Bronchial epithelial cell (primary cell): ENCODE data around the gene RBM33. TPM values are rescaled to one million over a fixed set of nuclear protein-coding genes. Genes with fewer than 3 reads are reported as not detected.

Experiments used
- DNase-seq: peaks from one replicate; pipeline ENCODE4 v3.0.0-alpha.2; 2010; ENCODE audit warnings: low read depth
- FAIRE-seq: peaks from 2 replicates; lab custom pipeline; 2011; peaks lifted over from hg19 to GRCh38; lab: Jason Lieb, UNC
- H3K27me3 ChIP-seq: 2 replicates; pipeline ENCODE4 v1.5.1; 2011; ENCODE audit warnings: low read length; ENCODE audit not compliant: control insufficient read depth, insufficient read depth
- H3K36me3 ChIP-seq: 2 replicates; pipeline ENCODE4 v1.5.1; 2011; ENCODE audit warnings: low read length; ENCODE audit not compliant: control insufficient read depth, insufficient read depth
- H3K4me3 ChIP-seq: 2 replicates; pipeline ENCODE4 v1.5.1; 2011; ENCODE audit warnings: mild to moderate bottlenecking, low read depth, low read length, control low read depth
- CTCF ChIP-seq: IDR thresholded peaks from 2 replicates; pipeline ENCODE4 v1.5.1; 2011; ENCODE audit warnings: mild to moderate bottlenecking, moderate library complexity, low read length, control low read depth, inconsistent platforms; ENCODE audit not compliant: insufficient read depth, severe bottlenecking
- total RNA-seq: library from RNA; depleted of rRNA; stranded (reverse); fragments of >200 nt; gene quantifications from 2 replicates; pipeline ENCODE4 v1.2.1, GENCODE V29; 2014

The RBM33 gene
- total RNA-seq, 1 donor from 2014 or later = 17.1 TPM

GRCh38 chr7:155705623-155706360 lies 61.3 kb downstream of the RBM33 start:
- TF ChIP-seq CTCF = no peak
- H3K36me3 ChIP-seq = peaks cover 18% of the 10 kb centered on the region
- DNase-seq (no peak), FAIRE-seq (no peak)
- H3K4me3 ChIP-seq = no peak overlapping the region
- no peaks in the 10 kb centered on the region for H3K27me3 ChIP-seq

- Histone ChIP-seq H3K27me3 (no peaks in the 10 kb centered on the region), H3K36me3 (peaks cover 21% of the 10 kb centered on the region), H3K4me3 (no peak overlapping the region)
- DNase-seq (no peak), FAIRE-seq (no peak)
- TF ChIP-seq CTCF = no peak
Observed at GRCh38 chr7:155706376-155706775, 61.9 kb downstream of the RBM33 start.

- peaks cover 27% of the 10 kb centered on the region for H3K36me3 ChIP-seq
Observed at GRCh38 chr7:155709453-155709852, 65.0 kb downstream of the RBM33 start.

GRCh38 chr7:155710031-155710430 lies 65.6 kb downstream of the RBM33 start:
- TF ChIP-seq CTCF = no peak
- DNase-seq (no peak), FAIRE-seq (no peak)
- Histone ChIP-seq H3K27me3 (no peaks in the 10 kb centered on the region), H3K4me3 (no peak overlapping the region), H3K36me3 (peaks cover 27% of the 10 kb centered on the region)

More at GRCh38 chr7:155709453-155709852, 65.0 kb downstream of the RBM33 start:
- TF ChIP-seq CTCF = no peak
- Histone ChIP-seq H3K27me3 (no peaks in the 10 kb centered on the region), H3K4me3 (no peak overlapping the region)
- no peak for FAIRE-seq
- DNase-seq = no peak

GRCh38 chr7:155710530-155710929 lies 66.1 kb downstream of the RBM33 start:
- H3K4me3 ChIP-seq = no peak overlapping the region
- no peak for TF ChIP-seq CTCF
- DNase-seq (no peak), FAIRE-seq (no peak)
- H3K36me3 ChIP-seq = peaks cover 30% of the 10 kb centered on the region
- H3K27me3 ChIP-seq = no peaks in the 10 kb centered on the region

- no peak overlapping the region for H3K4me3 ChIP-seq
- no peak for TF ChIP-seq CTCF
- no peak for FAIRE-seq
- peaks cover 30% of the 10 kb centered on the region for H3K36me3 ChIP-seq
- H3K27me3 ChIP-seq = no peaks in the 10 kb centered on the region
- DNase-seq = no peak
Observed at GRCh38 chr7:155711081-155711480, 66.6 kb downstream of the RBM33 start.
